ENCODE results near the gene OR2V2.
"Not testable (repeated sequence)": the region's sequence is repeated elsewhere in the genome, so short reads cannot be mapped to it uniquely, and the experiment has no call there.

OR2V2 gene

DNA sequence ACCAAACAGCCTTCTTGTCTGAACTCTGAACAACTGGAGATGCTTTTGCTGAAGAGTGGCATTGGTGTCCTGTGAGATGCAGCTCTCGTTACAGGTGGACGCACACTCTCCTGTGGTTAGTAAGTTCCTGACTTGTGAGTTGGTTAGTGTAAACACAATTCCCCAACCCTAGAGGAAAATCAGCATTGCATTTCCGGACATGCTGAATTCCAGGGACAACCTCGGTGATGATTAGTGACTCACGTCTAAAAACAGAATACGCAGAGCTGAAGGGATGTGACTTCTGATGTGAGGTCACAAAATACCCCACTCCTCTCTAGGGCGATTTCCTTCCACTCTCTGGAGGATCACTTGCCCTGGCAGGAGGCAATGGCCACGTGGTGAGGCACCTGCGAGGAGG lies 5.0 kb downstream of the OR2V2 start:
- peak; percentile 63 for DNase-seq (ENCODE audit: low read depth)
- H3K4me3 ChIP-seq (ENCODE audit: low read length) = no peak overlapping the region
- TF ChIP-seq, protein P1, sequence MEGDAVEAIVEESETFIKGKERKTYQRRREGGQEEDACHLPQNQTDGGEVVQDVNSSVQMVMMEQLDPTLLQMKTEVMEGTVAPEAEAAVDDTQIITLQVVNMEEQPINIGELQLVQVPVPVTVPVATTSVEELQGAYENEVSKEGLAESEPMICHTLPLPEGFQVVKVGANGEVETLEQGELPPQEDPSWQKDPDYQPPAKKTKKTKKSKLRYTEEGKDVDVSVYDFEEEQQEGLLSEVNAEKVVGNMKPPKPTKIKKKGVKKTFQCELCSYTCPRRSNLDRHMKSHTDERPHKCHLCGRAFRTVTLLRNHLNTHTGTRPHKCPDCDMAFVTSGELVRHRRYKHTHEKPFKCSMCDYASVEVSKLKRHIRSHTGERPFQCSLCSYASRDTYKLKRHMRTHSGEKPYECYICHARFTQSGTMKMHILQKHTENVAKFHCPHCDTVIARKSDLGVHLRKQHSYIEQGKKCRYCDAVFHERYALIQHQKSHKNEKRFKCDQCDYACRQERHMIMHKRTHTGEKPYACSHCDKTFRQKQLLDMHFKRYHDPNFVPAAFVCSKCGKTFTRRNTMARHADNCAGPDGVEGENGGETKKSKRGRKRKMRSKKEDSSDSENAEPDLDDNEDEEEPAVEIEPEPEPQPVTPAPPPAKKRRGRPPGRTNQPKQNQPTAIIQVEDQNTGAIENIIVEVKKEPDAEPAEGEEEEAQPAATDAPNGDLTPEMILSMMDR (IDR thresholded peaks at IDR 0.05; ENCODE audit: insufficient read depth, low read depth, low read length, missing control alignments) = no peak

DNA sequence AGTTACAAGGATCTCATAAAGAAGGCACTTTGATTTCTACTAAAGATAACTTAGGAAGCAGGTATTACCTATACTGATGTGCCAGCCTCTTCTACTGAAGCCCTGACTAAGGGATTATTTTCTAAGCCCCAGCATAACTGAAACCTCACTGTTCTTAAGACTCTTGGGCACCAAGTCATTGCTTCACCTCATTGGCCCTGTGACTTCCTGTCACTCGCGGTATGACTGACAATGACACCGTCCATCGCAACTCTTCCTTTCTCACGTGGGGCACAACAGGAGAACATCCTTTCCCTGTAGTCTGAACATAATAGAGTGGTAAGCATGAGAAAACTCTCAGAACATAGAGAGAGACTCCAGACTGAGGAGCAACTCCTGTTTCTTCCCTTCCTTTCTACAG lies 6.4 kb downstream of the OR2V2 start:
- no peak overlapping the region for H3K4me3 ChIP-seq (ENCODE audit: low read length)
- DNase-seq (ENCODE audit: low read depth) = no peak
- TF ChIP-seq, protein P1 (IDR thresholded peaks at IDR 0.05; ENCODE audit: insufficient read depth, low read depth, low read length, missing control alignments) = no peak

- TF ChIP-seq, protein P1 (IDR thresholded peaks at IDR 0.05; ENCODE audit: insufficient read depth, low read depth, low read length, missing control alignments) = no peak
- no peak for DNase-seq (ENCODE audit: low read depth)
- H3K4me3 ChIP-seq (ENCODE audit: low read length) = no peak overlapping the region
Observed at GRCh38 chr5:181156758-181157157, 9.4 kb downstream of the OR2V2 start.

DNA sequence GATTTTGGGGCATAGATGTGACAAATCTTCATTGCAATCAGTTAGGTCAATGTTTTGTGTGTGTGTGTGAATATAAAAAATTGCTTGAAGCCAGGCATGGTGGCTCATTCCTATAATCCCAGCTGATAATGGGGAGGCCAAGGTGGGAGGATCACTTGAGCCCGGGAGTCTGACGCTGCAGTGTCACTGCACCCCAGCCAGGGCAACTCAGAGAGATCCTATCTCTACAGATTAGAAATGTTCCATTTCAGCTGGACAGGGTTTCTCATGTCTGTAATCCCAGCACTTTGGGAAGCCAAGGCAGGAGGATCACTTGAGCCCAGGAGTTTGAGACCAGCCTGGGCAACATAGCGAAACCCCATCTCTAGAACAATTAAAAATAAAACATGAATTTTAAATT lies 11.5 kb downstream of the OR2V2 start:
- TF ChIP-seq, protein P1 (IDR thresholded peaks at IDR 0.05; ENCODE audit: insufficient read depth, low read depth, low read length, missing control alignments) = no peak
- DNase-seq (ENCODE audit: low read depth) = no peak
- no peak overlapping the region for H3K4me3 ChIP-seq (ENCODE audit: low read length)

DNA sequence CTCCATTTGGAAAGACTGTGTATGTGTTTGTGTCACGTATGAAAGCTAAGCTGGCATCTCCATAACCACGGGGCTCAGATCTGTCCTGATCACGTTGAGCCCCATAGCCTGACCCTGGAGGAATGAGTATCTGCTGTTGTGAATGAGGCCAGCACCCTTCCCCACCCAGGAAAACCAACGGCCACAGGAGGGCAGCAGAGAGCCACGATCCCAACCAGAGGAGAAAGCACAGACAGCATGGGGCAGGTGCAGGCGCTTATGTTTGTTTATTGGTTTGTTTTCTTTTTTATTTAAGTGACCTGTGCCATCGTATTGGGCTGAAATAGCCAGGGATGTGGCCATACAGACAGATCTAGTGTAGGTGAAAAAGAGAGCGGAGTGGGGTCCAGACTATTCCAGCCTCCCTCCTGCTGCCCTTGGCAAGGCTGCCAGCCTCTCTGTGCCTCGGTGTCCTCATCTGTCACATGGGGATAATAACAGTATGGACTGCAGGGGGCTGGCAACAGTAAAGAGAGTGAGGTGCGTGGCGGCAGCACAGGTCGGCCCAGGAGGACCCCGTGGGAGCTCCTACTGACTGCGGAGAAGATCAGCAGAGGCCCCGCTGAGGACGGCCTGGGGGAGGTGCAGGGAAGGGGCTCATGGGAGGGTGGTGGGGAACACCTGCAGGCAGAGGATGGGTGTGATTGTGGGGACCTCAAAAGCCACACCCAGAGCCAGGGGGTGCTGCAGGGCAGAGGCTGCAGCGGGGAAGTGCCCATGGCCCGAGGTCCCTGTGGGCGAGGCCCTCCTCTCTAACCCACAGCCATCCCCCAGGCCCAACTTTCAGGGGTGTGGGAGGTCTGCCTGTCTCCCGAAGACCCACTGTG lies 12.1 kb downstream of the OR2V2 start:
- peak; percentile 83 for DNase-seq (ENCODE audit: low read depth)
- TF ChIP-seq, protein P1 (IDR thresholded peaks at IDR 0.05; ENCODE audit: insufficient read depth, low read depth, low read length, missing control alignments) = peak; percentile 92
- H3K4me3 ChIP-seq (ENCODE audit: low read length) = no peak overlapping the region

DNA sequence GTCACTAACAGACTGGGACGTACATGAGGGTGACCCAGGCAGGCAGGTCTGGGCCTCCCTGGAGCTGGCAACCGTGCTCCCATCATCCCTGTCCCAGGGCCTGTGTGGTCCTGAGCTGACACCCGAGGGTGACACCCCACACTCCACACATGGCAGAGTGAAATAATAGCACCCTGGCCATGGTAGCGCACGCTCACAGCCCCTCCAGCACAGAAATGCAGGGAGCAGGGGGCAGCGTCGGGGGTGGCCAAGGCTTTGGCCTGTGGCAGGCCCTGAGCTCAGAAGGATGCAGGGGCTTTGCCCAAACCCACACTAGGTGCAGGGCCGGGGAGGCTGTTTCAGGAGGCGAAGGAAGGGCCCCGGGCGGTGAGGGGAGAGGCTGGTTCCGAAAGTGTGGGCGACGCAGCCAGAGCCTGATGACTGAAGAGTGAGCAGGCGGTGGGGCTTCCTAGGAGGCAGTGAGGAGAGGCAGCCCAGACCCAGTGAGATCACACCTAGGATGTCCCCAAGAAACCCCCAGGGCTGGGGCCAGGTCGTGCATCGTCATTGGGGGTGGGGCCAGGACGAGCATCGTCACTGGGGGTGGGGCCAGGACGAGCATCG lies 12.9 kb downstream of the OR2V2 start:
- TF ChIP-seq, protein P1 (IDR thresholded peaks at IDR 0.05; ENCODE audit: insufficient read depth, low read depth, low read length, missing control alignments) = no peak
- peak overlapping the region; percentile 8 for H3K4me3 ChIP-seq (ENCODE audit: low read length)

GRCh38 chr5:181160755-181161533 lies 13.6 kb downstream of the OR2V2 start:
- H3K4me3 ChIP-seq (ENCODE audit: low read length) = not testable (repeated sequence)
- DNase-seq (ENCODE audit: low read depth) = peak; percentile 66

More for the DNA sequence above, 12.9 kb downstream of the OR2V2 start:
- DNase-seq (ENCODE audit: low read depth) = peak; percentile 64
